GM18508 (cell line): Measurements from ENCODE around the gene EFEMP2.
"Not testable (repeated sequence)": the region's sequence is repeated elsewhere in the genome, so short reads cannot be mapped to it uniquely, and the experiment has no call there.

Experiments
- ATAC-seq: cut with Tn5 transposase; IDR thresholded peaks from one replicate; pipeline ENCODE4 v1.9.1; 2021; ENCODE audit warnings: moderate number of reproducible peaks; ENCODE audit not compliant: insufficient read depth, unreplicated experiment

Gene EFEMP2

GRCh38 chr11:65900899-65901180 is 28.2 kb upstream of the EFEMP2 start:
- no peak for ATAC-seq

- no peak for ATAC-seq
Observed at GRCh38 chr11:65900125-65900898, 27.7 kb upstream of the EFEMP2 start, which contains the start of gene FOSL1. TSS of gene FOSL1 (minus strand) at chr11:65900388. CDS start at chr11:65900339, 49 bp downstream.

- no peak for ATAC-seq
Observed at GRCh38 chr11:65899356-65900124, 26.9 kb upstream of the EFEMP2 start.

GRCh38 chr11:65898656-65899355 is 26.2 kb upstream of the EFEMP2 start:
- no peak for ATAC-seq

GRCh38 chr11:65897020-65897471 is 24.4 kb upstream of the EFEMP2 start:
- no peak for ATAC-seq

- ATAC-seq, result no peak
Observed at GRCh38 chr11:65896034-65896999, 23.7 kb upstream of the EFEMP2 start.

GRCh38 chr11:65895482-65895981 is 22.9 kb upstream of the EFEMP2 start:
- ATAC-seq, result no peak

GRCh38 chr11:65894034-65894591 is 21.5 kb upstream of the EFEMP2 start:
- ATAC-seq, result no peak

GRCh38 chr11:65892661-65893317 is 20.2 kb upstream of the EFEMP2 start:
- ATAC-seq, result no peak

GRCh38 chr11:65892137-65892540 is 19.5 kb upstream of the EFEMP2 start:
- not testable (repeated sequence) for ATAC-seq

- ATAC-seq, result no peak
Observed at GRCh38 chr11:65891219-65892136, 18.9 kb upstream of the EFEMP2 start.

- no peak for ATAC-seq
Observed at GRCh38 chr11:65890324-65891218, 18.0 kb upstream of the EFEMP2 start, which contains the start of gene CCDC85B. TSS of gene CCDC85B (plus strand) at chr11:65890673. CDS start at chr11:65890784, 111 bp downstream.

GRCh38 chr11:65888163-65888814 is 15.7 kb upstream of the EFEMP2 start, which contains the start of gene FIBP:
TSS of gene FIBP (minus strand) at chr11:65888471. CDS start at chr11:65888418, 53 bp downstream.
- ATAC-seq, result no peak

- ATAC-seq, result no peak
Observed at GRCh38 chr11:65887723-65888162, 15.1 kb upstream of the EFEMP2 start.

GRCh38 chr11:65886826-65887722 is 14.5 kb upstream of the EFEMP2 start:
- ATAC-seq, result no peak
